Endothelial cell of umbilical vein (primary cell): Measurements from ENCODE around the gene CD19. TPM values are rescaled to one million over a fixed set of nuclear protein-coding genes. Genes with fewer than 3 reads are reported as not detected.
A peak's percentile ranks its signal among the peaks of the same experiment; 100 is the strongest.

Experiments
- BruUV-seq: library from RNA; stranded (reverse); fragments of 400-500 nt; replicated peaks from 2 replicates; lab custom pipeline; 2021; lab: Mats Ljungman, UMichigan
- CTCF ChIA-PET: fragments of 300-600, 350-600 bp; sonication (Branson Sonifier 250); formaldehyde crosslinking; loops from one replicate; lab custom pipeline; 2021; ENCODE audit warnings: antibody characterized with exemption, inconsistent platforms; lab: Charles Lee
- POLR2A ChIA-PET: fragments of 300-600, 350-600 bp; sonication (Branson Sonifier 250); formaldehyde crosslinking; loops from one replicate; lab custom pipeline; 2021; ENCODE audit warnings: antibody characterized with exemption, inconsistent platforms; lab: Charles Lee
- DNase-seq: peaks from one replicate; pipeline ENCODE4 v3.0.0-alpha.2; 2011; ENCODE audit warnings: low read depth, low spot score
- FAIRE-seq: peaks from 2 replicates; lab custom pipeline; 2011; peaks lifted over from hg19 to GRCh38; lab: Jason Lieb, UNC
- H2AFZ ChIP-seq: 2 replicates; pipeline ENCODE4 v1.6.0; 2012; ENCODE audit warnings: low read depth, low read length, control low read depth, inconsistent platforms
- H3K27ac ChIP-seq: 2 replicates; pipeline ENCODE4 v1.5.1; 2011; ENCODE audit warnings: low read depth, mild to moderate bottlenecking, control low read depth, low read length, moderate library complexity; ENCODE audit not compliant: insufficient read depth
- H3K27me3 ChIP-seq, 2 experiments: 2 replicates each; pipeline versions ENCODE4 v1.6.0 to v1.6.1; 2011; ENCODE audit warnings: low read length in 2 of 2, mixed read lengths in 1 of 2; ENCODE audit not compliant: control insufficient read depth in 2 of 2, insufficient read depth in 2 of 2
- H3K36me3 ChIP-seq, 2 experiments: 2 replicates in 1 of 2; 3 replicates in 1 of 2; pipeline ENCODE4 v1.5.1; 2011; ENCODE audit warnings: low read length in 2 of 2, mild to moderate bottlenecking in 1 of 2, moderate library complexity in 1 of 2; ENCODE audit not compliant: control insufficient read depth in 2 of 2, insufficient read depth in 2 of 2; ENCODE audit errors: extremely low read depth in 1 of 2
- H3K4me1 ChIP-seq: 3 replicates; pipeline ENCODE4 v1.5.1; 2011; ENCODE audit warnings: mild to moderate bottlenecking, low read length; ENCODE audit not compliant: control insufficient read depth, insufficient read depth; ENCODE audit errors: extremely low read depth
- H3K4me2 ChIP-seq: 2 replicates; pipeline ENCODE4 v1.6.1; 2011; ENCODE audit warnings: low read length, control low read depth, mixed read lengths; ENCODE audit not compliant: insufficient read depth
- H3K4me3 ChIP-seq, 3 experiments: fragments of 200-600 bp in 1 of 3; sonication (generic), shearing (Covaris generic) in 1 of 3; replicated peaks in 1 of 3; 2 replicates each; pipeline ENCODE4 v1.5.1; 2011 to 2016; ENCODE audit warnings: control low read depth in 3 of 3, low read length in 3 of 3, mild to moderate bottlenecking in 2 of 3, inconsistent platforms in 1 of 3, low read depth in 1 of 3, moderate library complexity in 1 of 3; ENCODE audit not compliant: insufficient read depth in 1 of 3
- H3K79me2 ChIP-seq: 2 replicates; pipeline ENCODE4 v1.6.0; 2012; ENCODE audit warnings: low read length, inconsistent platforms; ENCODE audit not compliant: control insufficient read depth, insufficient read depth
- H3K9ac ChIP-seq: replicated peaks from 2 replicates; pipeline ENCODE3; 2011; ENCODE audit warnings: low read length, control low read depth; ENCODE audit not compliant: insufficient read depth; ENCODE audit errors: extremely low read depth
- H3K9me1 ChIP-seq: replicated peaks from 3 replicates; pipeline ENCODE4 v1.6.0; 2011; ENCODE audit warnings: mild to moderate bottlenecking, low read length; ENCODE audit not compliant: control insufficient read depth, insufficient read depth; ENCODE audit errors: extremely low read depth
- H3K9me3 ChIP-seq: replicated peaks from 2 replicates; pipeline ENCODE4 v1.5.1; 2012; ENCODE audit warnings: low read length, inconsistent platforms; ENCODE audit not compliant: control insufficient read depth, insufficient read depth
- H4K20me1 ChIP-seq: replicated peaks from 2 replicates; pipeline ENCODE3; 2011; ENCODE audit warnings: mild to moderate bottlenecking, low read length; ENCODE audit not compliant: control insufficient read depth, insufficient read depth; ENCODE audit errors: extremely low read depth
- FOS ChIP-seq: IDR thresholded peaks from 2 replicates; pipeline ENCODE4 v1.6.1; 2011; ENCODE audit warnings: mild to moderate bottlenecking, low read length, moderate library complexity, borderline replicate concordance; ENCODE audit not compliant: insufficient read depth
- JUN ChIP-seq: IDR thresholded peaks from 2 replicates; pipeline ENCODE4 v1.6.1; 2011; ENCODE audit warnings: borderline replicate concordance, low read depth; ENCODE audit not compliant: insufficient read length, insufficient read depth
- MAX ChIP-seq: IDR thresholded peaks from 2 replicates; pipeline ENCODE4 v1.6.1; 2011; ENCODE audit not compliant: insufficient read depth, insufficient read length
- MYC ChIP-seq: IDR thresholded peaks from one replicate; pipeline ENCODE4 v1.6.1; 2011; ENCODE audit warnings: mild to moderate bottlenecking, low read depth, low read length
- POLR2AphosphoS5 ChIP-seq: IDR thresholded peaks from 2 replicates; pipeline ENCODE4 v1.6.1; 2012; ENCODE audit warnings: low read depth, mild to moderate bottlenecking, control low read depth, low read length, moderate library complexity; ENCODE audit not compliant: insufficient read depth
- dilution Hi-C: fragments of 300-500 bp; cut with MboI; formaldehyde crosslinking; loops from one replicate; pipeline ENCODE4 v1.15.0; 2019; ENCODE audit warnings: low sequenced_read_pairs; ENCODE audit not compliant: extremely low pct_ligation_motif_present
- intact Hi-C: fragments of 100-400 bp; cut with micrococcal nuclease; formaldehyde crosslinking; loops from one replicate; pipeline ENCODE4 v1.10.0; 2022
- polyA plus RNA-seq, 4 experiments: library from polyadenylated mRNA; depleted of rRNA in 3 of 4; stranded (reverse) in 3 of 4; unstranded in 1 of 4; fragments of >200 nt; gene quantifications; 2 replicates each; pipeline versions ENCODE4 v1.2.1 to v1.2.3, GENCODE V29; 2011 to 2012; ENCODE audit warnings: missing spikeins in 1 of 4
- total RNA-seq: library from RNA; stranded (reverse); gene quantifications from 2 replicates; pipeline ENCODE4 v1.2.3, GENCODE V29; 2021
- TF ChIP-seq, protein P1 (sequence below), 2 donors: IDR thresholded peaks; 1 replicate in 1 of 2; 2 replicates in 1 of 2; pipeline ENCODE4 v1.5.1; 2011; ENCODE audit warnings: low read length in 2 of 2, mild to moderate bottlenecking in 2 of 2, moderate library complexity in 2 of 2, control low read depth in 1 of 2, inconsistent platforms in 1 of 2, low read depth in 1 of 2; ENCODE audit not compliant: insufficient read depth in 1 of 2; ENCODE audit errors: extremely low read depth in 1 of 2

CD19 gene
- total and polyA plus RNA-seq, 2 donors (not counting 3 experiments of a cell fraction or from before 2014, with no cell fraction given): 0.06 TPM; not detected in 1

DNA sequence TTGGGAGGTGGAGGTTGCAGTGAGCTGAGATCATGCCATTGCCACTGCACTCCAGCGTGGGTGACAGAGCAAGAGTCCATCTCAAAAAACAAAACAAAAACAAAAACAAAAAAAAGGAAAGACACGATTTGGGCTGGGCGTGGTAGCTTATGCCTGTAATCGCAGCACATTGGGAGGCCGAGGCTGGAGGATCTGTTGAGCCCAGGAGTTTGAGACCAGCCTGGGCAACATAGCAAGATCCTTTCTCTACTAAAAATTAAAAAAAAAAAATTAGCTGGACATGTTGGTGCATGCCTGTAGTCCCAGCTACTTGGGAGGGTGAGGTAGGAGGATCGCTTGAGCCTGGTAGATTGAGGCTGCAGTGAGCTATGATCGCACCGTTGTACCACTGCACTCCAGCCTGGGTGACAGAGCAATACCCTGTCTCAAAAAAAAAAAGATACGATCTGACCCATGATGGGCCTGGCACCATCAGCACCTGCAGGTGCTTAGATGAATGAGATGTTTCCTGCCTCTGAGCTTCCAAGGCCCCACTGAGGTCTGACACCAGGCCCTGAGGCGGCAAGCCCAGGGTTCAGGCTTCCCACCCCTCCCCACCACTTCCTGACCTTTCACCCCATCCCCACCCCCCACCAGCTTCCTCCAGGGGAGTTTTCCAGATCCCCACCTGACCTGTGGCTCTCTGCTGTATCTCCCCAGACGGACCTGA is 31.7 kb upstream of the CD19 start:
- peak; percentile 18 for FAIRE-seq
- dilution Hi-C loops (no loop called here), intact Hi-C loops (no loop called here)
- Histone ChIP-seq H3K79me2 (no peaks in the 10 kb centered on the region), H3K27me3 (no peaks in the 10 kb centered on the region), H2AFZ (no peak overlapping the region), H3K9me3 (no peaks in the 10 kb centered on the region), H3K9me1 (no peaks in the 10 kb centered on the region), H4K20me1 (no peaks in the 10 kb centered on the region), H3K4me2 (no peak overlapping the region), H3K36me3 (peaks cover 0 to 2% of the 10 kb centered on the region in 2 experiments), H3K9ac (no peak overlapping the region), H3K4me3 (no peak overlapping the region), H3K27ac (no peak overlapping the region), H3K4me1 (no peaks in the 10 kb centered on the region)
- no peak for TF ChIP-seq MYC
- TF ChIP-seq JUN: no peak
- no peak for TF ChIP-seq FOS
- no peak for TF ChIP-seq POLR2AphosphoS5
- TF ChIP-seq, protein P1, sequence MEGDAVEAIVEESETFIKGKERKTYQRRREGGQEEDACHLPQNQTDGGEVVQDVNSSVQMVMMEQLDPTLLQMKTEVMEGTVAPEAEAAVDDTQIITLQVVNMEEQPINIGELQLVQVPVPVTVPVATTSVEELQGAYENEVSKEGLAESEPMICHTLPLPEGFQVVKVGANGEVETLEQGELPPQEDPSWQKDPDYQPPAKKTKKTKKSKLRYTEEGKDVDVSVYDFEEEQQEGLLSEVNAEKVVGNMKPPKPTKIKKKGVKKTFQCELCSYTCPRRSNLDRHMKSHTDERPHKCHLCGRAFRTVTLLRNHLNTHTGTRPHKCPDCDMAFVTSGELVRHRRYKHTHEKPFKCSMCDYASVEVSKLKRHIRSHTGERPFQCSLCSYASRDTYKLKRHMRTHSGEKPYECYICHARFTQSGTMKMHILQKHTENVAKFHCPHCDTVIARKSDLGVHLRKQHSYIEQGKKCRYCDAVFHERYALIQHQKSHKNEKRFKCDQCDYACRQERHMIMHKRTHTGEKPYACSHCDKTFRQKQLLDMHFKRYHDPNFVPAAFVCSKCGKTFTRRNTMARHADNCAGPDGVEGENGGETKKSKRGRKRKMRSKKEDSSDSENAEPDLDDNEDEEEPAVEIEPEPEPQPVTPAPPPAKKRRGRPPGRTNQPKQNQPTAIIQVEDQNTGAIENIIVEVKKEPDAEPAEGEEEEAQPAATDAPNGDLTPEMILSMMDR (IDR thresholded peaks at IDR 0.05; ENCODE audit: extremely low read depth in 1 of 2, insufficient read depth in 1 of 2, low read depth in 1 of 2, low read length in 2 of 2): no peak
- no peak for TF ChIP-seq MAX
- ChIA-PET POLR2A (no interaction called here), CTCF (interaction anchor here (1.8 kb wide), 1 partner anchor 45 kb away, joined by 4 read pairs; no protein-coding TSS in a partner anchor)
- DNase-seq: no peak
- BruUV-seq: no TSS peak
